ENCODE measurements around the gene C13orf46. TPM values are rescaled to one million over a fixed set of nuclear protein-coding genes. Genes with fewer than 3 reads are reported as not detected.

Gene C13orf46
- total RNA-seq, 4 donors from 2014 or later = 0.41 to 77.4 (median 1.1) TPM; not detected in 1

DNA sequence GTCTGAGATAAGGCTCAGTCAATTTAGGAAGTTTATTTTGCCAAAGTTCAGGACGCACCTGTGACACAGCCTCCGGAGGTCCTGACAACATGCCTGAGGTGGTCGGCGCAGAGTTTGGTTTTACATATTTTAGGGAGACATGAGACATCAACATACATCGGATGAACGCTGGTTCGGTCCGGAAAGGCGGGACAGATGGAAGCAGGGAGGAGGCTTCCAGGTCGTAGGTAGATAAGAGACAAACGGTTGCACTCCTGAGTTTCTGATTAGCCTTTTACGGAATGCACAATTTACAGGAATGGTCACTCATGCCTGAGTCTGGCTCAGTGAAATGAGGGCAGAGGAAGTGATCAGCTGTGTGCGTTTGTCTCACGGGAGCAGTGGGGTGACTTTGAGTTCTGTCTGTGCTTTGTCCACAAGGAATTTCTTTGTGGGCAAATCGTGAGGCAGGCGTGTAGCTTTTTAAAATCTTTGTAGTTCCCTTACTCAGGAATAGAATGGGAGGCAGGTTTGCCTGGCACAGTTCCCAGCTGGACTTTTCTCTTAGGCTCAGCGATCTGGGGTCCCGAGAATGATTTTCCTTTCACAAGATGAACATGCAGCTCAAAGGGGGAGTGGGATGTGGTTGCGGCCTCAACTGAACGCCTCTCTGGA, 36.2 kb downstream of the C13orf46 start:
- TF ChIP-seq, protein P1, sequence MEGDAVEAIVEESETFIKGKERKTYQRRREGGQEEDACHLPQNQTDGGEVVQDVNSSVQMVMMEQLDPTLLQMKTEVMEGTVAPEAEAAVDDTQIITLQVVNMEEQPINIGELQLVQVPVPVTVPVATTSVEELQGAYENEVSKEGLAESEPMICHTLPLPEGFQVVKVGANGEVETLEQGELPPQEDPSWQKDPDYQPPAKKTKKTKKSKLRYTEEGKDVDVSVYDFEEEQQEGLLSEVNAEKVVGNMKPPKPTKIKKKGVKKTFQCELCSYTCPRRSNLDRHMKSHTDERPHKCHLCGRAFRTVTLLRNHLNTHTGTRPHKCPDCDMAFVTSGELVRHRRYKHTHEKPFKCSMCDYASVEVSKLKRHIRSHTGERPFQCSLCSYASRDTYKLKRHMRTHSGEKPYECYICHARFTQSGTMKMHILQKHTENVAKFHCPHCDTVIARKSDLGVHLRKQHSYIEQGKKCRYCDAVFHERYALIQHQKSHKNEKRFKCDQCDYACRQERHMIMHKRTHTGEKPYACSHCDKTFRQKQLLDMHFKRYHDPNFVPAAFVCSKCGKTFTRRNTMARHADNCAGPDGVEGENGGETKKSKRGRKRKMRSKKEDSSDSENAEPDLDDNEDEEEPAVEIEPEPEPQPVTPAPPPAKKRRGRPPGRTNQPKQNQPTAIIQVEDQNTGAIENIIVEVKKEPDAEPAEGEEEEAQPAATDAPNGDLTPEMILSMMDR (IDR thresholded peaks at IDR 0.05) = no peak
- TF ChIP-seq POLR2AphosphoS5 (IDR thresholded peaks at IDR 0.05) = no peak
- TF ChIP-seq EP300 (IDR thresholded peaks at IDR 0.05; ENCODE audit: low read depth) = no peak
- no peak for TF ChIP-seq POLR2A (IDR thresholded peaks at IDR 0.05)
- H3K4me3 ChIP-seq = no peak overlapping the region
- H3K27me3 ChIP-seq = peaks cover 41% of the 10 kb centered on the region
- no peak for DNase-seq
- in situ Hi-C loops (cut with MboI; ENCODE audit: low pct_ligation_motif_present in 1 of 4, low pct_unique_long_range_greater_than_20kb in 1 of 4, low sequenced_read_pairs in 3 of 4) (no loop called here), intact Hi-C loops (cut with DNase I; ENCODE audit: low total_unique reads) (no loop called here)
- peaks cover 0 to 30% (median 15%) of the 10 kb centered on the region in 4 donors for H3K4me1 ChIP-seq
- no peak overlapping the region for H3K27ac ChIP-seq
- no peaks in the 10 kb centered on the region for H3K36me3 ChIP-seq
- 36 to 57% methylated on average over 14 to 20 of the region's 20 CpGs for WGBS, 2 donors (ENCODE audit: low coverage in 1 of 2)
- no peaks in the 10 kb centered on the region for H3K9me3 ChIP-seq

DNA sequence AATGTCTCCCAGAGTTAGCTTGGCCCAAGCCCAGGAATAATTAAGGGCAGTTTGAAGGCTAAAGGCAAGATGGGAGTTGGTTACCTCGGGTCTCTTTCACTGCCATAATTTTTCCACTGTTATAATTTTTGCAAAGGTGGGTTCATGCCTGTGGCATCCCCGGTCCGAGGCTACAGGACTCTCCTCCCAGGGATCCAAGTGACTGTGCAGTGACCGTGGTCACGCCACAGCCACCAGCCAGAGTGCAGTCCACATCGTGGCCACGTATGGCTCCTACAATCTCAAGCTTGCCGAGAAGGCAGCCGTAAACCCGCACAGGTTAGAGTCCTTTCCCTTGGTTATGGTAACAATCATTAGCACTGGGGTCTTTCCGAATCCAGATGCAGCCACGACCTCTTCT, 36.8 kb downstream of the C13orf46 start:
- Histone ChIP-seq H3K9me3 (no peaks in the 10 kb centered on the region), H3K27ac (no peak overlapping the region), H3K36me3 (no peaks in the 10 kb centered on the region), H3K4me3 (no peak overlapping the region), H3K4me1 (peaks cover 0 to 30% (median 15%) of the 10 kb centered on the region in 4 donors), H3K27me3 (peaks cover 47% of the 10 kb centered on the region)
- TF ChIP-seq EP300 (IDR thresholded peaks at IDR 0.05; ENCODE audit: low read depth) = no peak
- TF ChIP-seq POLR2A (IDR thresholded peaks at IDR 0.05) = no peak
- TF ChIP-seq, protein P1 (IDR thresholded peaks at IDR 0.05) = no peak
- no peak for TF ChIP-seq POLR2AphosphoS5 (IDR thresholded peaks at IDR 0.05)
- intact Hi-C loops (cut with DNase I; ENCODE audit: low total_unique reads) (no loop called here), in situ Hi-C loops (cut with MboI; ENCODE audit: low pct_ligation_motif_present in 1 of 4, low pct_unique_long_range_greater_than_20kb in 1 of 4, low sequenced_read_pairs in 3 of 4) (no loop called here)
- WGBS, 2 donors (ENCODE audit: low coverage in 1 of 2) = 61 to 67% methylated on average over 3 to 12 of the region's 12 CpGs
- no peak for DNase-seq

DNA sequence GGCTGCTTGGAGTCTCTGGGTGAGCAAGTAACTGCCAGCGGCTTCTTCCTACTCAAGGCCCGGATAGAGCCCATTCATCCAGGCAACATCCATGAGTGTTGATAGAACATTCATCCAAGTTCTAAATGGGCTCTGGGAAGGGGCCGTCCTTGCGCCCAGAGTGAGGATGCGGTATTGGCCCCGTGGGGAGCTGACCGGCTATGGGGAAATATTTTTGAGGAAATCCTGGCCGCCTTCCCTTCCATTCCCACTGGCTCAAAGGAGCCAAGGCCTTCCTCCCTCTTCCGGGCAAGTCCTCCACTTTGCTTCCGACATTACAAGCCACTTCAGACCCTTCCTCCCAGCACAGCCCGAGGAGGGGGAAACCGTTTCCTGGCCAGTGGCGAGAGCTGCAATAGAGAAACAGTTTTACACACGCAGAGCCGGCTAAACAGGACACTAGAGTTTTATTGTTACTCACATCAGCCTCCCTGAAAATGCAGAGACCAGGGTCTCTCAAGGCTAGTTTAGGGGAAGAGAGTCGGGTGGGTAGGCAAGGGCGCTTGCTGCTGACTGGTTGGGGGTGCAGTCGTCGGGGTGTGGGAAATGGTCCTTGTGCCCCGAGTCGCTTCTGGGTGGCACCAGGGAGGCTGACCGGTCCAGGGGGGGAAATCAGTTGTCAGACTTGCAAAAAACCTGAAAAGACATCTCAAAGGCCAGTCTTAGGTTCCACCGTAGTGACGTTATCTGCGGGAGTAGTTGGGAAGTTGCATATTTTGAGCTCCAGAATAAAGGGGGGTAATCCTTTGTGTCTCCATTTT, 37.5 kb downstream of the C13orf46 start:
- no peaks in the 10 kb centered on the region for H3K36me3 ChIP-seq
- no peak for DNase-seq
- no peak overlapping the region for H3K4me3 ChIP-seq
- H3K27ac ChIP-seq = no peak overlapping the region
- in situ Hi-C loops (cut with MboI; ENCODE audit: low pct_ligation_motif_present in 1 of 4, low pct_unique_long_range_greater_than_20kb in 1 of 4, low sequenced_read_pairs in 3 of 4) = no loop called here
- WGBS, 2 donors (ENCODE audit: low coverage in 1 of 2) = 77 to 81% methylated on average over 15 to 25 of the region's 25 CpGs
- TF ChIP-seq EP300 (IDR thresholded peaks at IDR 0.05; ENCODE audit: low read depth) = no peak
- TF ChIP-seq, protein P1 (IDR thresholded peaks at IDR 0.05) = no peak
- TF ChIP-seq POLR2AphosphoS5 (IDR thresholded peaks at IDR 0.05) = no peak
- TF ChIP-seq POLR2A (IDR thresholded peaks at IDR 0.05) = no peak
- H3K4me1 ChIP-seq = peaks cover 0 to 30% (median 15%) of the 10 kb centered on the region in 4 donors
- peaks cover 49% of the 10 kb centered on the region for H3K27me3 ChIP-seq
- H3K9me3 ChIP-seq = no peaks in the 10 kb centered on the region
- intact Hi-C loops (cut with DNase I; ENCODE audit: low total_unique reads) = no loop called here

DNA sequence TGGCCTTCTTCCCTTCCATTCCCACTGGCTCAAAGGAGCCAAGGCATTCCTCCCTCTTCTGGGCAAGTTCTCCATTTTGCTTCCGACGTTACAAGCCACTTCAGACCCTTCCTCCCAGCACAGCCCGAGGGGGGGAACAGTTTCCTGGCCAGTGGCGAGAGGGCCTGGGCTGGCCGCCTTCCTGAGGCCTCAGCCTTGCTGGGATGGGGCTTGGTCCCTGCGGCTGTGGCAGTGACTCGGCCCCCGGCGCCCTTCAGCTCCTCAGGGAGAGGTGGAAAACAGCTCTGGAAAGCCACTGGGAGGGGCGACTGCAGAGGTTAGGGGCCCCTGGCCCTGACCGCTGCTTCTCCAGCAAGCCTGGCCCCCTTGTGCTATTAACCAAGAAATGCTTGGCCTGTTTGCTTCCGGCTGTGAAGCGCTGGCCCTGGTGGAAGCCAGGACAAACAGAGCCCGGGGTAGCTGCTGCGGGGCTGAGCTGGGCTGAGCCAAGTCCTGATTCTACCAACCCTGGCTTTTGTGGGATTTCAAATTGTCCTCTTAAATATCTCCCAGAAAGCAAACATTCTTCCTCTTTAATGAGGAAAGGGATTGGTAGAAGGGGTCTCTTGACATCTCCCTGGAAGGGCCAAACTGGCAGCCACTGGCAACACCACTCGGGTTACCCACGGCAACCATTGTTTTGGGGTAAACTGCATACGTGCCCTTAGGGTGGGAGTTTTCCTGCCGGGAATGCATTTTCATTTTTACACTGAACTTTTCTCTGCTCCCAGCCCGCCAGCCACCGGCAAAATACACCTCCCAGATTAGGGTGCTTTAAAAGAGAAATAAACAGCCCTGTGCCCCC, 38.7 kb downstream of the C13orf46 start:
- 78% methylated on average over 4 to 21 of the region's 21 CpGs for WGBS, 2 donors (ENCODE audit: low coverage in 1 of 2)
- H3K27ac ChIP-seq = peak overlapping the region in 1 of 4 donors; percentile 37
- intact Hi-C loops (cut with DNase I; ENCODE audit: low total_unique reads) = no loop called here

More for the DNA sequence above, 38.7 kb downstream of the C13orf46 start:
- Histone ChIP-seq H3K4me3 (no peak overlapping the region), H3K27me3 (peaks cover 49% of the 10 kb centered on the region), H3K36me3 (no peaks in the 10 kb centered on the region), H3K4me1 (peaks cover 0 to 30% (median 15%) of the 10 kb centered on the region in 4 donors), H3K9me3 (no peaks in the 10 kb centered on the region)
- DNase-seq = no peak
- in situ Hi-C loops (cut with MboI; ENCODE audit: low pct_ligation_motif_present in 1 of 4, low pct_unique_long_range_greater_than_20kb in 1 of 4, low sequenced_read_pairs in 3 of 4) = no loop called here
- TF ChIP-seq POLR2A (IDR thresholded peaks at IDR 0.05) (no peak), POLR2AphosphoS5 (IDR thresholded peaks at IDR 0.05) (no peak), EP300 (IDR thresholded peaks at IDR 0.05; ENCODE audit: low read depth) (no peak)
- TF ChIP-seq, protein P1 (IDR thresholded peaks at IDR 0.05) = no peak
